ENCODE results near the gene CRYGN.

GRCh38 chr7:151433721-151434400 is 6.1 kb downstream of the CRYGN start:
- TF ChIP-seq CTCF (IDR thresholded peaks at IDR 0.05) (no peak), POLR2A (IDR thresholded peaks at IDR 0.05) (no peak)
